SU-DHL-6 (cell line): ENCODE data around the gene PRR15.

Experiments
- H2AFZ ChIP-seq: fragments of 200-600 bp; sonication (generic); 2 replicates; pipeline ENCODE4 v1.6.1; 2014; ENCODE audit warnings: low read depth, mild to moderate bottlenecking, moderate library complexity, mixed read lengths, antibody characterized with exemption, low read length; ENCODE audit not compliant: severe bottlenecking
- H3F3A ChIP-seq: fragments of 200-600 bp; shearing (Covaris generic); 2 replicates; pipeline ENCODE4 v1.6.0; 2016; ENCODE audit warnings: antibody characterized with exemption, mild to moderate bottlenecking; ENCODE audit not compliant: insufficient read depth
- H3K27ac ChIP-seq: fragments of 200-600 bp; sonication (generic); 2 replicates; pipeline ENCODE4 v1.5.1; 2016; ENCODE audit warnings: low read depth, mild to moderate bottlenecking, low read length, moderate library complexity, mixed read lengths
- H3K27me3 ChIP-seq: fragments of 200-600 bp; sonication (generic), shearing (Covaris generic); 2 replicates; pipeline ENCODE4 v1.6.0; 2014; ENCODE audit warnings: mild to moderate bottlenecking, low read length
- H3K36me3 ChIP-seq: fragments of 200-600 bp; sonication (generic); 2 replicates; pipeline ENCODE4 v1.6.1; 2014; ENCODE audit warnings: mild to moderate bottlenecking, low read length, mixed read lengths
- H3K4me2 ChIP-seq: fragments of 300-600, 200-600 bp; shearing (Covaris generic), sonication (generic); 2 replicates; pipeline ENCODE4 v1.6.0; 2014; ENCODE audit warnings: low read length, low read depth, mild to moderate bottlenecking; ENCODE audit not compliant: poor library complexity, severe bottlenecking
- H3K4me3 ChIP-seq: fragments of 200-600 bp; sonication (generic); 2 replicates; pipeline ENCODE4 v1.5.1; 2014; ENCODE audit warnings: antibody characterized with exemption, low read length, mild to moderate bottlenecking, mixed read lengths; ENCODE audit not compliant: insufficient read depth, poor library complexity, severe bottlenecking
- H3K79me2 ChIP-seq: fragments of 200-600 bp; sonication (generic); 2 replicates; pipeline ENCODE4 v1.6.1; 2014; ENCODE audit warnings: mild to moderate bottlenecking, low read length, moderate library complexity; ENCODE audit not compliant: insufficient read depth
- H3K9ac ChIP-seq: fragments of 200-600 bp; sonication (generic); 2 replicates; pipeline ENCODE4 v1.7.0; 2014; ENCODE audit warnings: mild to moderate bottlenecking, low read length
- H3K9me2 ChIP-seq: fragments of 200-600 bp; sonication (generic); replicated peaks from 2 replicates; pipeline ENCODE4 v1.6.1; 2014; ENCODE audit warnings: low read length; ENCODE audit not compliant: insufficient read depth
- H3K9me3 ChIP-seq: fragments of 200-600 bp; sonication (generic); 2 replicates; pipeline ENCODE4 v1.6.1; 2014; ENCODE audit warnings: low read length, mixed read lengths; ENCODE audit not compliant: insufficient read depth
- H4K20me1 ChIP-seq: fragments of 200-600 bp; sonication (generic); 2 replicates; pipeline ENCODE4 v1.6.1; 2014; ENCODE audit warnings: low read depth, mild to moderate bottlenecking, antibody characterized with exemption, low read length, moderate library complexity, mixed read lengths
- EZH2phosphoT487 ChIP-seq: fragments of 200-600 bp; sonication (generic), shearing (Covaris generic); conservative IDR thresholded peaks from 2 replicates; pipeline ENCODE4 v1.6.1; 2018; ENCODE audit warnings: mild to moderate bottlenecking, antibody characterized with exemption, low read length, moderate library complexity, mixed read lengths
- TF ChIP-seq, protein P1 (sequence below): fragments of 200-600 bp; sonication (generic); IDR thresholded peaks from one replicate; pipeline ENCODE4 v1.5.1; 2017; ENCODE audit warnings: antibody characterized with exemption, mild to moderate bottlenecking, low read length, moderate library complexity; ENCODE audit not compliant: insufficient read depth, poor library complexity, severe bottlenecking

Gene PRR15

DNA sequence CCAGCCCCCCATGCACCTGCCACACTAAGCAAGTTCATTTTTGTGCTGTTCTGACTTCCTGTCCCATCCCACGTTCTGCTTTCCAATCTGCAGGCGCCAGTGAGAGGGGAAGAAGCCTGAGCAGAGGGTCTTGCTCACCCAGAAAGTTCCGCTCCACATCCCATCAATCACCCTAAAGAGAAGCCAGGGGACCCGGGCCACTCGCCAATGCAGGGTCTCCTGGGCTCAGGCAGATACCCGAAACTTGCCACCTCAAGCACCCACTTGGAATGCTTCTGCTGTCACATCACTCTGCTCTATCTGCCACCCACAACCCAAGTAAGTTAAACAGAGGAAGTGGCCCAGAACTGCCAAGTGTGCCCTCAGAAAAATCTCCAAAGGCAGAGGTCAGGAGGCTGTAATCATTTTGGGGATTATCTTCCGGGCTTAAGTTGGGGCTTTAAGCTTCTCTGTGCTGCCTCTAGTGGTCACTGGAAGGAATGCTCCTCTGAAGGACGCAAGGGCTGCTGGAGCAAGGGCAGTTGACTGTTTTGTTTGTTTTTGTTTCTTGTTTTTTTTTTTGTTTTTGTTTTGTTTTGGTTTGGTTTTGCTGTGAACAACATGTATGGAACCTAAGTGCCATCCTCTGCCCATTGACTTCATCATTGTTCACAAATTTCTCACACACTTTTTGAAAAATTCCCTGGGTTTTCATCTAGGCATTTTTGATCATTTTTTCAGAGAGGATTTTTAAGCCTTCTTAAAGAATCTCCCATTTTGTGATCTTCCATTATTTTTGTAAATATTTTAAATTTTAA, 25.5 kb downstream of the PRR15 start:
- Histone ChIP-seq H3K4me2 (peak overlapping the region; percentile 23), H3K4me3 (no peak overlapping the region), H4K20me1 (no peaks in the 10 kb centered on the region), H3K9me3 (no peaks in the 10 kb centered on the region), H3K27ac (no peak overlapping the region), H3K27me3 (no peaks in the 10 kb centered on the region), H3K36me3 (no peaks in the 10 kb centered on the region), H3F3A (no peaks in the 10 kb centered on the region), H3K9me2 (no peaks in the 10 kb centered on the region), H3K9ac (no peak overlapping the region), H3K79me2 (no peaks in the 10 kb centered on the region), H2AFZ (peak overlapping the region; percentile 84)
- TF ChIP-seq, protein P1, sequence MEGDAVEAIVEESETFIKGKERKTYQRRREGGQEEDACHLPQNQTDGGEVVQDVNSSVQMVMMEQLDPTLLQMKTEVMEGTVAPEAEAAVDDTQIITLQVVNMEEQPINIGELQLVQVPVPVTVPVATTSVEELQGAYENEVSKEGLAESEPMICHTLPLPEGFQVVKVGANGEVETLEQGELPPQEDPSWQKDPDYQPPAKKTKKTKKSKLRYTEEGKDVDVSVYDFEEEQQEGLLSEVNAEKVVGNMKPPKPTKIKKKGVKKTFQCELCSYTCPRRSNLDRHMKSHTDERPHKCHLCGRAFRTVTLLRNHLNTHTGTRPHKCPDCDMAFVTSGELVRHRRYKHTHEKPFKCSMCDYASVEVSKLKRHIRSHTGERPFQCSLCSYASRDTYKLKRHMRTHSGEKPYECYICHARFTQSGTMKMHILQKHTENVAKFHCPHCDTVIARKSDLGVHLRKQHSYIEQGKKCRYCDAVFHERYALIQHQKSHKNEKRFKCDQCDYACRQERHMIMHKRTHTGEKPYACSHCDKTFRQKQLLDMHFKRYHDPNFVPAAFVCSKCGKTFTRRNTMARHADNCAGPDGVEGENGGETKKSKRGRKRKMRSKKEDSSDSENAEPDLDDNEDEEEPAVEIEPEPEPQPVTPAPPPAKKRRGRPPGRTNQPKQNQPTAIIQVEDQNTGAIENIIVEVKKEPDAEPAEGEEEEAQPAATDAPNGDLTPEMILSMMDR, result peak; percentile 95
- no peak for TF ChIP-seq EZH2phosphoT487

DNA sequence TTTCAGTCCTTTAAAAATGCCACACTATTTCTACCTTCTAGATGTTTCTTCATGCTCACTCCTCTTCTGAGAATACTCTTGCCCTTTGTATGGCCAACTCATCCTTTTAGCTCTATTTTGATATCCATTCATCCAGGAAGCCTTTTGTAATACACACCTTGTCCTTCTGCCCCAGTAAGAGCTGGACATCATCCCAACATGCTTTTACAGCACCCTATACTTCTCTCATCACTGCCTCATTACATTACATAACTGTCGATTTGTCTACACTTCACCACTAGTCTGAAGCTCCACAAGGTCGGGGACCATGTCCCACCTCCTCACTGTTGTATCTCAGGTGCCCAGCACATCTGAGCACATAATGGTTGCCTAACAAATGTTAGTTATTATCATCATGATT, 29.2 kb downstream of the PRR15 start:
- TF ChIP-seq EZH2phosphoT487, result no peak
- TF ChIP-seq, protein P1, result no peak
- H3K4me2 ChIP-seq, result no peak overlapping the region
- H2AFZ ChIP-seq, result no peak overlapping the region
- H3K9me2 ChIP-seq, result no peaks in the 10 kb centered on the region
- H3K79me2 ChIP-seq, result no peaks in the 10 kb centered on the region
- no peaks in the 10 kb centered on the region for H3F3A ChIP-seq
- H3K9me3 ChIP-seq, result no peaks in the 10 kb centered on the region
- H4K20me1 ChIP-seq, result no peaks in the 10 kb centered on the region
- H3K27me3 ChIP-seq, result no peaks in the 10 kb centered on the region
- H3K36me3 ChIP-seq, result no peaks in the 10 kb centered on the region
- no peak overlapping the region for H3K27ac ChIP-seq
- no peak overlapping the region for H3K4me3 ChIP-seq
- no peak overlapping the region for H3K9ac ChIP-seq

DNA sequence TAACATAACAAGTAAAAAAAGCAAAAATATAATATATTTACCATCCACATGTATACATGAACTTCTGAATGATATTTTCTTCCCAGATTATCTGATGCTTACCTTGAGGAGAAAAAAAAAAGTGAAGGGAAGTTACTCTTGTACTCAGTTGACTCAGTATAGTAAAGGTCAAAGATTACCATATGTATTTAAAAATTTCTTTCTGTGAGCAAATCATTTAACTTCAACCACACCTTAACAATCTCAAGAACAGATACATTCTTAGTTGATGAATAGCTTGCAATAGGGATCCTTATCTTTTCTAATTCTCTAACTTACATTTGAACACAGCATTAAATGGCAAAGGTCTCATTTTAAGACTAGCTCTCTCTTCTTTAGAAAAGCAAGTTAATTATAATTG, 29.8 kb downstream of the PRR15 start:
- TF ChIP-seq, protein P1, result no peak
- no peak for TF ChIP-seq EZH2phosphoT487
- no peak overlapping the region for H3K4me2 ChIP-seq
- no peaks in the 10 kb centered on the region for H4K20me1 ChIP-seq
- H3K27me3 ChIP-seq, result no peaks in the 10 kb centered on the region
- no peaks in the 10 kb centered on the region for H3K9me3 ChIP-seq
- H3K9me2 ChIP-seq, result no peaks in the 10 kb centered on the region
- H3K36me3 ChIP-seq, result no peaks in the 10 kb centered on the region
- H3K9ac ChIP-seq, result no peak overlapping the region
- H2AFZ ChIP-seq, result no peak overlapping the region
- H3K27ac ChIP-seq, result no peak overlapping the region
- no peaks in the 10 kb centered on the region for H3K79me2 ChIP-seq
- H3K4me3 ChIP-seq, result no peak overlapping the region
- H3F3A ChIP-seq, result no peaks in the 10 kb centered on the region
